Calu3 (cell line): ENCODE results near the gene OR10H1. TPM values are rescaled to one million over a fixed set of nuclear protein-coding genes. Genes with fewer than 3 reads are reported as not detected.
"Not testable (repeated sequence)": the region's sequence is repeated elsewhere in the genome, so short reads cannot be mapped to it uniquely, and the experiment has no call there.

Experiments
- BruUV-seq: library from RNA; stranded (reverse); fragments of 400-500 nt; replicated peaks from 2 replicates; lab custom pipeline; 2021; lab: Mats Ljungman, UMichigan
- CTCF ChIA-PET: fragments of 300-600 bp; sonication (Branson Sonifier 250); formaldehyde crosslinking; loops from one replicate; lab custom pipeline; 2022; ENCODE audit warnings: antibody characterized with exemption; lab: Charles Lee
- DNase-seq: peaks from one replicate; pipeline ENCODE4 v3.0.0; 2022
- H3K27ac Mint-ChIP-seq: one replicate; pipeline ENCODE4 v1.8.0; 2022; ENCODE audit warnings: mixed read lengths; ENCODE audit not compliant: unreplicated experiment
- H3K27me3 Mint-ChIP-seq: one replicate; pipeline ENCODE4 v1.8.0; 2022; ENCODE audit warnings: mixed read lengths; ENCODE audit not compliant: unreplicated experiment
- H3K36me3 Mint-ChIP-seq: one replicate; pipeline ENCODE4 v1.8.0; 2022; ENCODE audit warnings: mild to moderate bottlenecking, moderate library complexity, mixed read lengths; ENCODE audit not compliant: insufficient read depth, unreplicated experiment
- H3K4me1 Mint-ChIP-seq: one replicate; pipeline ENCODE4 v1.8.0; 2022; ENCODE audit warnings: mild to moderate bottlenecking, low read depth, mixed read lengths; ENCODE audit not compliant: unreplicated experiment
- H3K4me3 Mint-ChIP-seq: one replicate; pipeline ENCODE4 v1.8.0; 2022; ENCODE audit warnings: mild to moderate bottlenecking, low read depth, moderate library complexity, mixed read lengths; ENCODE audit not compliant: unreplicated experiment
- H3K9me3 Mint-ChIP-seq: one replicate; pipeline ENCODE4 v1.8.0; 2022; ENCODE audit warnings: low read depth, mixed read lengths; ENCODE audit not compliant: unreplicated experiment
- CTCF ChIP-seq: fragments of 200-600 bp; IDR thresholded peaks from one replicate; pipeline ENCODE4 v1.8.0; 2022; ENCODE audit warnings: antibody characterized with exemption; ENCODE audit not compliant: unreplicated experiment
- intact Hi-C: fragments of 100-400 bp; cut with micrococcal nuclease; formaldehyde crosslinking; loops from one replicate; pipeline ENCODE4 v1.10.0; 2022; ENCODE audit not compliant: unreplicated experiment
- total RNA-seq: library from RNA; stranded (reverse); gene quantifications from 2 replicates; pipeline ENCODE4 v1.2.3, GENCODE V29; 2022

OR10H1 gene
- total RNA-seq, 1 experiment from 2014 or later, result 4.4 TPM

- TF ChIP-seq CTCF, result no peak
- H3K9me3 Mint-ChIP-seq, result no peaks in the 10 kb centered on the region
- H3K27me3 Mint-ChIP-seq, result peaks cover 33% of the 10 kb centered on the region
- no peak within 1 kb of the TSS for H3K27ac Mint-ChIP-seq
- BruUV-seq, result no TSS peak
- H3K4me1 Mint-ChIP-seq, result no peaks in the 10 kb centered on the region
- H3K36me3 Mint-ChIP-seq, result no peaks in the 10 kb centered on the region
- intact Hi-C loops, result no loop called here
- DNase-seq, result no peak
- CTCF ChIA-PET, result interaction anchor here (0.5 kb wide), 1 partner anchor 445 kb away, joined by 3 read pairs; no protein-coding TSS in a partner anchor
- H3K4me3 Mint-ChIP-seq, result no peak within 1 kb of the TSS
Measured at GRCh38 chr19:15787611-15788155, 27.8 kb downstream of the OR10H1 start, which contains the start of gene OR10H5. Gene OR10H5 (plus strand): TSS chr19:15787661. CDS start chr19:15794049, 6,388 bp downstream.

DNA sequence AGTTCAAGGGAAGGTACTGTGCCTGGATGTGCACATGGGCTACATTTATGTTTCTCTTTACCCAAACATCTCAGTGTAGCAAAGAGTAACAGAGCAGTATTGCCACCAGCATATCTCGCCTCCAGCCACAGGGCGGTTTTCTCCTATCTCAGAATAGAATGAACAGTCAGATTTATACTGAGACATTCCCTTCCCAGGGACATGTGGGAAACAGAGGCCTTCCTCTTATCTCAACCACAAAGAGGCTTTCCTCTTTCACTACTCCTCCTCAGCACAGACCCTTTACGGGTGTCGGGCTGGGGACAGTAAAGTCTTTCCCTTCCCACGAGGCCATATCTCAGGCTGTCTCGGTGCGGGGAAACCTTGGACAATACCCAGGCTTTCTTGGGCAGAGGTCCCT is 32.6 kb downstream of the OR10H1 start:
- H3K4me1 Mint-ChIP-seq, result not testable (repeated sequence)

GRCh38 chr19:15782211-15782610 is 33.3 kb downstream of the OR10H1 start:
- intact Hi-C loops, result no loop called here
- BruUV-seq, result no TSS peak
- H3K27me3 Mint-ChIP-seq, result peaks cover 17% of the 10 kb centered on the region
- TF ChIP-seq CTCF, result no peak
- no peak overlapping the region for H3K27ac Mint-ChIP-seq
- no peak overlapping the region for H3K4me3 Mint-ChIP-seq
- no peaks in the 10 kb centered on the region for H3K36me3 Mint-ChIP-seq
- CTCF ChIA-PET, result no interaction called here
- no peak for DNase-seq
- H3K4me1 Mint-ChIP-seq, result no peaks in the 10 kb centered on the region
- no peaks in the 10 kb centered on the region for H3K9me3 Mint-ChIP-seq

More for the DNA sequence above, 32.6 kb downstream of the OR10H1 start:
- H3K36me3 Mint-ChIP-seq, CTCF ChIA-PET, H3K4me3 Mint-ChIP-seq, H3K9me3 Mint-ChIP-seq, H3K27ac Mint-ChIP-seq, intact Hi-C loops, DNase-seq, BruUV-seq: not testable (repeated sequence)
- peaks cover 17% of the 10 kb centered on the region for H3K27me3 Mint-ChIP-seq

- peaks cover 17% of the 10 kb centered on the region for H3K27me3 Mint-ChIP-seq
- H3K4me3 Mint-ChIP-seq, result no peak overlapping the region
- no peak overlapping the region for H3K27ac Mint-ChIP-seq
- intact Hi-C loops, result no loop called here
- no peaks in the 10 kb centered on the region for H3K36me3 Mint-ChIP-seq
- DNase-seq, result no peak
- H3K9me3 Mint-ChIP-seq, result no peaks in the 10 kb centered on the region
- no TSS peak for BruUV-seq
- H3K4me1 Mint-ChIP-seq, result no peaks in the 10 kb centered on the region
- CTCF ChIA-PET, result no interaction called here
- TF ChIP-seq CTCF, result no peak
Measured at GRCh38 chr19:15781661-15782060, 33.8 kb downstream of the OR10H1 start.
